ENCODE data around the gene EMX2. TPM values are rescaled to one million over a fixed set of nuclear protein-coding genes. Genes with fewer than 3 reads are reported as not detected.

EMX2 gene
- total and polyA plus RNA-seq, 4 donors: 1.5 to 1.6 TPM; not detected in 2

DNA sequence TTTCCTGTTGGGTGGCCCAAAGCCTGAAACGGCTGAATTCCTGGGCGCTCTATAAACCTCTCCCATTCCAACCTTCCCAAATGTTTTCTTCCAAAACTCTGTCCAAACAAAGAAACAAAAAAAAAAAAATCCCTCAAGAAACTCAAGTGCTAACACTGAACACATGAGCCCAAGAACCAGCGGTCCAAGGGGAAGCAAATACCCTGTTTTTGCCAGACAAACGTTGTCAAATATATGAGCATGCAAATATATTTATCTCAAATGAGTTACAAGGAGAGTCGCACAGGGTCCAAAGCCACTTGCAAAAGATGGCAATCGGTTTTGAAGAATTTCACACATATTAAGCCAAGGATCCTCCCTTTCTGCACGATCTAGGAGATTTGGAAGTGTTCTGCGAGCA, 23.3 kb upstream of the EMX2 start:
- H3K27me3 ChIP-seq (ENCODE audit: control insufficient read depth in 1 of 2, insufficient read depth in 2 of 2, low read length in 1 of 2): peaks cover 0 to 2% of the 10 kb centered on the region in 2 donors
- ATAC-seq (ENCODE audit: low FRiP score): no peak
- no peaks in the 10 kb centered on the region for H3K36me3 ChIP-seq (ENCODE audit: control insufficient read depth in 1 of 2, insufficient read depth in 2 of 2, low read length in 1 of 2)
- no peak overlapping the region for H3K4me3 ChIP-seq (ENCODE audit: low read length in 2 of 2)
- WGBS, 2 donors: 74 to 79% methylated on average over 8 of the region's 8 CpGs
- intact Hi-C loops (cut with DNase I): no loop called here
- no peak for DNase-seq
- H3K27ac ChIP-seq (ENCODE audit: low read depth in 1 of 2, low read length in 2 of 2): no peak overlapping the region
- H3K9me3 ChIP-seq (ENCODE audit: control insufficient read depth, low read length): no peaks in the 10 kb centered on the region
- H3K4me1 ChIP-seq (ENCODE audit: control insufficient read depth in 1 of 2, insufficient read depth in 2 of 2, low read length in 2 of 2): no peaks in the 10 kb centered on the region

DNA sequence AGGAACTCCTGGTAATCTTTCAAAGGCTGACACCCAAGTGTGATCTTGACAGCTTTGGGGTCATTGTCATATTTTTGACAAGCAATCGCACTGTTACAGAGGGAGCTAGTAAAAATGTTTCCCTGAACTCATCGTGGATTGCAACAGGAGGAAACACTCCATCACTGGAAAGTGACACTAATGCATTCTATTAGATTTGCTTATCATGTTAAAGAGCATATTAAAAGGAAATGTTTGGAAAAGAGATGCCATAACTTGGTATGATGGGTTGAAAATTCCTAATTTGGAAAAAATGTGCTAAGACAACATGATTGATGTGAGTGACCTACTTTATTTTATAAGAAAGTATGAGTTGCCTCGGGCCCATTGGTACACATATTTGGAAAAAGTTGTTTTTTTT, 22.7 kb upstream of the EMX2 start:
- no peaks in the 10 kb centered on the region for H3K36me3 ChIP-seq (ENCODE audit: control insufficient read depth in 1 of 2, insufficient read depth in 2 of 2, low read length in 1 of 2)
- no peak overlapping the region for H3K27ac ChIP-seq (ENCODE audit: low read depth in 1 of 2, low read length in 2 of 2)
- no peak overlapping the region for H3K4me3 ChIP-seq (ENCODE audit: low read length in 2 of 2)
- no peaks in the 10 kb centered on the region for H3K9me3 ChIP-seq (ENCODE audit: control insufficient read depth, low read length)
- WGBS, 2 donors: 26 to 31% methylated on average over 3 of the region's 3 CpGs
- DNase-seq: no peak
- intact Hi-C loops (cut with DNase I): no loop called here
- no peaks in the 10 kb centered on the region for H3K4me1 ChIP-seq (ENCODE audit: control insufficient read depth in 1 of 2, insufficient read depth in 2 of 2, low read length in 2 of 2)
- no peak for ATAC-seq (ENCODE audit: low FRiP score)
- H3K27me3 ChIP-seq (ENCODE audit: control insufficient read depth in 1 of 2, insufficient read depth in 2 of 2, low read length in 1 of 2): peaks cover 0 to 2% of the 10 kb centered on the region in 2 donors

DNA sequence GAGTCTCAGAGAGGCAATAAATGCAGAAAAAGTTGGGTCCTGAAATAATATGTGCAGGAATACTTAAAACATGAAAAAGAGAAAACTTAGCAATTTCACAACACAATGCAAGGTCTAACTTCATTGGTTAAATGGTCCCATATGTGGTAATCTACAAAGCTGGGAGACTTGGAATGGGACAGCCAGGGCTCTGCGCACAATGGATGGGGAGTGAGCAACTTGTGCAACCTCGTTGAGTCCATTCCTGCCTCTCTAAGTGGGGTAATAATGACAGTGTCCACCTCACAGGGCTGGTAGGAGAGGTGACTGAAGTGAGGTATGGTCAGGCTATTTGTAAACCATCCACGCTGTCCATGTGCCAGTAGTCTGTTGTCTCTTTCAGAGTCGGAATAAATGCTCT, 11.8 kb upstream of the EMX2 start:
- intact Hi-C loops (cut with DNase I): loop anchor here in 1 of 2 donors (10.0 kb wide), 2 partner anchors 574 to 714 kb away; no protein-coding TSS in a partner anchor
- Histone ChIP-seq H3K36me3 (ENCODE audit: control insufficient read depth in 1 of 2, insufficient read depth in 2 of 2, low read length in 1 of 2) (no peaks in the 10 kb centered on the region), H3K9me3 (ENCODE audit: control insufficient read depth, low read length) (no peaks in the 10 kb centered on the region), H3K4me1 (ENCODE audit: control insufficient read depth in 1 of 2, insufficient read depth in 2 of 2, low read length in 2 of 2) (no peaks in the 10 kb centered on the region), H3K27me3 (ENCODE audit: control insufficient read depth in 1 of 2, insufficient read depth in 2 of 2, low read length in 1 of 2) (no peaks in the 10 kb centered on the region), H3K4me3 (ENCODE audit: low read length in 2 of 2) (no peak overlapping the region), H3K27ac (ENCODE audit: low read depth in 1 of 2, low read length in 2 of 2) (no peak overlapping the region)
- no peak for DNase-seq
- 43 to 54% methylated on average over 4 of the region's 4 CpGs for WGBS, 2 donors
- no peak for ATAC-seq (ENCODE audit: low FRiP score)

DNA sequence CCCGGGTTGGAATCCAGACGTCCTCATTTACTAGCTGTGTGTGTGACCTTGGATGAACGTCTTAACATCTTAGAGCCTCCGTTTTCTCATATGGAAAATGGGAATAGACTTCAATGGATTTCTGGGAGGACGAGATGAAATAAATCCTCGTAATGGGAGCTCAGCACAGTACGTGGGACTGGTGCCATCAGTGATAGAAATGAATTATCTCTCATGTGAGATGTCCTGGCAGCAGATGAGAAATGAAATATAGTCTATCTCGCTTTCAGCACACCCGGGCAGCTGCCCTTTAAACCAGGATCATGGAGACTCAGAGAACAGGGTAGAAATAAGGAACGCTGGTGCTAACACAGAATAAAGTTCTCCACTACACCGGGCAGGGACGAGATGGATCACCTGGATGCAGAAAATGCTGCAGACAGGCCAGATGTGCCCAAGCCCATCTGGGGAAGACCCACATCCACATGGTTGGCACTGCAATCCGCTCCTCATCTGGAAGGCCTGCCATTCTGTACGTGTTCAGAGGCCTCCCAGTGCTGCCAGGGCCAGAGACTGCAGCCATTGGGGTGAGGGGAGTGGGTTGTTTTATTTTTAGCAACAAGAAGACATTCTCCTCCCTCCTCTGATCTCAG, 11.1 kb upstream of the EMX2 start:
- H3K27me3 ChIP-seq (ENCODE audit: control insufficient read depth in 1 of 2, insufficient read depth in 2 of 2, low read length in 1 of 2): no peaks in the 10 kb centered on the region

DNA sequence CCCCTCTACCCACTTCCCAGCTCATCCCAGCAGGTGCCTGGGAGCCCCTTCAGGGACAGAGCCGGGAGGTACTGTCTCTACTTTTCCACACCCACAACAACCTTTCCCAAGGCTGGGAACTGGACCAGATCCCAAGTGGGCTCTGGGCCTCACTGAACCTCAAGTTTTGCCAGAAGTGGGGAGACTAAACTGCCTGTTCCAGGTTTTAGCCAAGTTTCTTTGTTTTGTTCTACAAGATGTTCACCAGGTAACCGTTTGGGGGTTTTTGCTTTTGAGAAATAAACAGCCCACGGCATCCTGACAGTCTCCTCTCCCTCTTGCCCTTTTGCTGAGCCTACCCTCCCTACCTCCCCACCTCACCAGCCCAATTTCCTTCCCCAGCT, 10.6 kb upstream of the EMX2 start:
- H3K27me3 ChIP-seq (ENCODE audit: control insufficient read depth in 1 of 2, insufficient read depth in 2 of 2, low read length in 1 of 2): no peaks in the 10 kb centered on the region
- 69 to 75% methylated on average over 3 of the region's 3 CpGs for WGBS, 2 donors
- H3K4me3 ChIP-seq (ENCODE audit: low read length in 2 of 2): no peak overlapping the region
- no peak for ATAC-seq (ENCODE audit: low FRiP score)
- intact Hi-C loops (cut with DNase I): loop anchor here in 1 of 2 donors (10.0 kb wide), 2 partner anchors 573 to 713 kb away; no protein-coding TSS in a partner anchor
- H3K36me3 ChIP-seq (ENCODE audit: control insufficient read depth in 1 of 2, insufficient read depth in 2 of 2, low read length in 1 of 2): no peaks in the 10 kb centered on the region
- DNase-seq: no peak
- no peak overlapping the region for H3K27ac ChIP-seq (ENCODE audit: low read depth in 1 of 2, low read length in 2 of 2)
- no peaks in the 10 kb centered on the region for H3K9me3 ChIP-seq (ENCODE audit: control insufficient read depth, low read length)
- no peaks in the 10 kb centered on the region for H3K4me1 ChIP-seq (ENCODE audit: control insufficient read depth in 1 of 2, insufficient read depth in 2 of 2, low read length in 2 of 2)

More for the DNA sequence above, 11.1 kb upstream of the EMX2 start:
- no peak overlapping the region for H3K4me3 ChIP-seq (ENCODE audit: low read length in 2 of 2)
- H3K4me1 ChIP-seq (ENCODE audit: control insufficient read depth in 1 of 2, insufficient read depth in 2 of 2, low read length in 2 of 2): no peaks in the 10 kb centered on the region
- 49 to 52% methylated on average over 14 of the region's 14 CpGs for WGBS, 2 donors
- no peaks in the 10 kb centered on the region for H3K9me3 ChIP-seq (ENCODE audit: control insufficient read depth, low read length)
- ATAC-seq (ENCODE audit: low FRiP score) (no peak), DNase-seq (no peak)
- H3K27ac ChIP-seq (ENCODE audit: low read depth in 1 of 2, low read length in 2 of 2): no peak overlapping the region
- intact Hi-C loops (cut with DNase I): loop anchor here in 1 of 2 donors (10.0 kb wide), 2 partner anchors 573 to 713 kb away; no protein-coding TSS in a partner anchor
- no peaks in the 10 kb centered on the region for H3K36me3 ChIP-seq (ENCODE audit: control insufficient read depth in 1 of 2, insufficient read depth in 2 of 2, low read length in 1 of 2)

DNA sequence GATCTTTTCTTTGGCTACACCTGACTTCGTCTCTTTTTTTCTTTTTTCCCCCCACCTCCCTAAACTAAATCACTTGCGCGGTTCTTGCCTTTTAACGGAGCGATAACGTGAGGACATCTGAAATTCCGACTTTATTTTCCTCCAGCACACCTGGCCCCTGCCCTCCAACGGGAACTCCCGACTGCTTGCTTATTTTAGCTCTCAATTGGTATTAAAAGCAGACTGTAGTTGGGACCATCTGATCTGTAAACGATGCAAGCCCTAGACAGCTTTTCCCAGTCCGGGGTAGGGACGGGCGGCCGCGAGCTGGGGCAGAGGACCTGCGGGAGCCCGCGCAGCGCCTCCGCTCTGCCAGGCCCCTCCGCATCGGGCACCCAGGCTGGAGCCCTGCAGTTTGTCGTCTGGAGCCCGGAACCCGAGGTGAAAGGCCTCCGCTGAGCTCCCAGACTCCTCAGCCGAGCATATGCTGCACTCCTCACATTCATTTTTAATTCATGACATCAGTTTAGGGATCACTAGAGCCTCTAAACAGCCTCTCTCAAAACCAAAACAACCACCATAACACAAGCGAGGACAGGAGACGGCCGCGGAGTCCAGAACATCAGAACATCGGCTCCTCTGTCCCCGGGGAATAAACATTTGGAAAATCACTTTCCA, 10.0 kb upstream of the EMX2 start:
- no peak overlapping the region for H3K4me3 ChIP-seq (ENCODE audit: low read length in 2 of 2)
- H3K9me3 ChIP-seq (ENCODE audit: control insufficient read depth, low read length): no peaks in the 10 kb centered on the region
- intact Hi-C loops (cut with DNase I): loop anchor here in 1 of 2 donors (10.0 kb wide), 2 partner anchors 572 to 712 kb away; no protein-coding TSS in a partner anchor
- no peaks in the 10 kb centered on the region for H3K27me3 ChIP-seq (ENCODE audit: control insufficient read depth in 1 of 2, insufficient read depth in 2 of 2, low read length in 1 of 2)
- no peak overlapping the region for H3K27ac ChIP-seq (ENCODE audit: low read depth in 1 of 2, low read length in 2 of 2)
- no peaks in the 10 kb centered on the region for H3K36me3 ChIP-seq (ENCODE audit: control insufficient read depth in 1 of 2, insufficient read depth in 2 of 2, low read length in 1 of 2)
- DNase-seq (no peak), ATAC-seq (ENCODE audit: low FRiP score) (no peak)
- H3K4me1 ChIP-seq (ENCODE audit: control insufficient read depth in 1 of 2, insufficient read depth in 2 of 2, low read length in 2 of 2): no peaks in the 10 kb centered on the region
- WGBS, 2 donors: 11 to 19% methylated on average over 33 of the region's 33 CpGs

DNA sequence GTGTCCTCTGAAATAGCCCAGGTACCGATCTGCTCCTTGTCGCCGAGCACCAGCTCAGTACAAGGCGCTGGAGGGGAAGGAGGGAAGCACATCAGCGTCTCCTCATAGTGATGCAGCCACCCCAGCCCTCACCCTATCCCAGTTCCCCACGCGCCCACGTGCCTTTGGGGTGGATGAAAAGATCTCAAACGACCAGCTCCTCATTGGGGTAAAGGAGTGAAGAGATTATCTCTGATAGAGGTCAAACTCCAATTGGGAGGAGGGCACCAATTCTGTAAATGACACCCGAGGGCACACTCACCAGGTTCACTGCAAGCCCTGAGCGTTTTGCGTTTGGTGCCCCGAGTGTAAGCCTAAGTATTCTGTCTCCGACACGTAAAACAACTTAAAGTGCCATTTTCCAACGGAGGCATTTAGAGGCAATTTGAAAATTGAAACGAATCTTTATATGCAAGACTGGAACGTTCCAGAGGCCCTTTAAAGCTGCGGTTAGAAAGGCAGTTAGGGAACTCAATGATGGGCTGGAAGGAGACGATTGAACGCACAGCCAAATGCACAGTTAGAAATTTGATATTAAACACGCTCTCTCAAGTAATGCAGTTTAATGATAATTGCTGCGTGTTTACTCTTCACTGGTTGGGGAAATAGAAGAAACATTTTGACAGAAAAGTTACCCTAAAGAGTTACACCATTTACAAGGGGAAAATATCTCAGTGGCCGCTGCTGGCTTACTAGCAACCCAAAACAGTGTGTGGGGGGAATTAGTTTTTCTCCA, 8.9 kb upstream of the EMX2 start:
- Histone ChIP-seq H3K9me3 (ENCODE audit: control insufficient read depth, low read length) (no peaks in the 10 kb centered on the region), H3K36me3 (ENCODE audit: control insufficient read depth in 1 of 2, insufficient read depth in 2 of 2, low read length in 1 of 2) (no peaks in the 10 kb centered on the region), H3K4me3 (ENCODE audit: low read length in 2 of 2) (no peak overlapping the region), H3K27ac (ENCODE audit: low read depth in 1 of 2, low read length in 2 of 2) (no peak overlapping the region), H3K4me1 (ENCODE audit: control insufficient read depth in 1 of 2, insufficient read depth in 2 of 2, low read length in 2 of 2) (no peaks in the 10 kb centered on the region), H3K27me3 (ENCODE audit: control insufficient read depth in 1 of 2, insufficient read depth in 2 of 2, low read length in 1 of 2) (no peaks in the 10 kb centered on the region)
- WGBS, 2 donors: 8 to 11% methylated on average over 24 of the region's 24 CpGs
- ATAC-seq (ENCODE audit: low FRiP score) (no peak), DNase-seq (no peak)
- intact Hi-C loops (cut with DNase I): loop anchor here in 1 of 2 donors (10.0 kb wide), 2 partner anchors 571 to 711 kb away; no protein-coding TSS in a partner anchor

DNA sequence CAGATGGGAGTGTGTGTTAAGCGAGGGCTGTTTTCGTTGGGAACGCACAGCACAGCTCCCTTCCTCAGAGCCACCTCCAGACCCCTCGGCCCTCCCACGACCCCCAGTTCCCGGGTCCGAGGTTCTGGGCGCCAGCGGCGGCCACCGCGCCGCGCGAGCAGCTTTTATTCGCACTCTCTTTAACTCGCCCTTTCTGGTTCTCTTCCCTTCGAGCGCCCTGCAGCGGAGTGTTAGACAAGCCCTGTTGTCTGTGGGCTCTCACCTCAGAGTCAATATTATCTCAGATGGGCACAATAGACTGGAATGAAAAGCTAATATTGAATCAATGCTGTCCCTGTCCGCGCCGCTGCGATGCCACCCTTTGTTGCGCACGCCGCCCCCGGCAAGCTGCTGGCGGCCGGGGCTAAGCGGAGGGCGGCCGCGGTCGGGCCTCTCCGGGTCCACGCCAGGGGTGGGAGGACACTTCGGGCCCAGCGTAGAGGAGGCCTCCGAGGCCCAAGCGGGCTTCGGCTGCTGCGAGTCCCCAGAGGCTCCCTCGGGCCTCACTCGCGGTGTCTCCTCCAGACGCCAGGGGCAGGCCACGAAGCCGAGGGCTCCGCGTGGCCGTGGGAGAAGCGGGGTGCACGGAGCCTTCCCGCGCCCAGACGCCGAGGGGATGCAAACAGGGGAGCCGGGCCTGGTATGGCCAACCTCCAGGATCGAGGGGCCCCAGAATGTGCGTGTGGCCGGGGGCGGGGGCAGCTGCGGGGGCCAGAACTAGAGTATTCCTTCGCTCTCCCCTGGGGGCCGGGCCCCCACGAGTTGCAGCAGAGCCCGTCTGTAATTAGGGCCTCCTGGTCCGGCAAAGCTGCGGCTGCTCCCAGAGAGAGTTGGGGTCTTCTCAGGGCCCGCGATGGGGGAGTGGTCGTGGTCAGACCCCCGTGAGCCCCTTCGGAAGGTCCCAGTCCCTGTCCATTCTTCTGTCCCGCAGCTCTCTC, 7.9 kb upstream of the EMX2 start:
- no peak for ATAC-seq (ENCODE audit: low FRiP score)

More for the DNA sequence above, 7.9 kb upstream of the EMX2 start:
- Histone ChIP-seq H3K27ac (ENCODE audit: low read depth in 1 of 2, low read length in 2 of 2) (no peak overlapping the region), H3K4me3 (ENCODE audit: low read length in 2 of 2) (no peak overlapping the region), H3K4me1 (ENCODE audit: control insufficient read depth in 1 of 2, insufficient read depth in 2 of 2, low read length in 2 of 2) (no peaks in the 10 kb centered on the region), H3K36me3 (ENCODE audit: control insufficient read depth in 1 of 2, insufficient read depth in 2 of 2, low read length in 1 of 2) (no peaks in the 10 kb centered on the region), H3K9me3 (ENCODE audit: control insufficient read depth, low read length) (no peaks in the 10 kb centered on the region), H3K27me3 (ENCODE audit: control insufficient read depth in 1 of 2, insufficient read depth in 2 of 2, low read length in 1 of 2) (no peaks in the 10 kb centered on the region)
- WGBS, 2 donors: 2 to 4% methylated on average over 71 to 76 of the region's 76 CpGs
- intact Hi-C loops (cut with DNase I): loop anchor here (5.0 to 10.0 kb wide), 3 partner anchors 87 to 710 kb away; no protein-coding TSS in a partner anchor
- DNase-seq: no peak
